ENCODE measurements around the gene RNASE13.
"Not testable (repeated sequence)": the region's sequence is repeated elsewhere in the genome, so short reads cannot be mapped to it uniquely, and the experiment has no call there.

The RNASE13 gene

GRCh38 chr14:21041676-21042433, 7.2 kb upstream of the RNASE13 start, which contains the start of gene RNASE7:
TSS of gene RNASE7 (plus strand) at chr14:21042362. CDS start at chr14:21042993, 631 bp downstream.
- DNase-seq (ENCODE audit: low read depth), result no peak

GRCh38 chr14:21040941-21041340, 6.3 kb upstream of the RNASE13 start:
- not testable (repeated sequence) for DNase-seq (ENCODE audit: low read depth)

- no peak for DNase-seq (ENCODE audit: low read depth)
These were observed 5.8 kb upstream of the RNASE13 start for GRCh38 chr14:21040370-21040925.

GRCh38 chr14:21039585-21040369, 5.2 kb upstream of the RNASE13 start:
- DNase-seq (ENCODE audit: low read depth), result no peak

GRCh38 chr14:21038441-21039422, 4.1 kb upstream of the RNASE13 start:
- no peak for DNase-seq (ENCODE audit: low read depth)

GRCh38 chr14:21037156-21037555, 2.5 kb upstream of the RNASE13 start:
- no peak for DNase-seq (ENCODE audit: low read depth)

- no peak for DNase-seq (ENCODE audit: low read depth)
These were observed 2.1 kb upstream of the RNASE13 start for GRCh38 chr14:21036751-21037150.

GRCh38 chr14:21033133-21033698, 1.4 kb downstream of the RNASE13 start:
- no peak for DNase-seq (ENCODE audit: low read depth)

- DNase-seq (ENCODE audit: low read depth), result no peak
These were observed 2.1 kb downstream of the RNASE13 start for GRCh38 chr14:21032326-21033132.

GRCh38 chr14:21030531-21030930, 4.1 kb downstream of the RNASE13 start:
- DNase-seq (ENCODE audit: low read depth), result no peak

GRCh38 chr14:21029917-21030316, 4.7 kb downstream of the RNASE13 start, which contains the start of gene TPPP2:
TSS of gene TPPP2 (plus strand) at chr14:21030217. CDS start at chr14:21030582, 365 bp downstream.
- no peak for DNase-seq (ENCODE audit: low read depth)

- no peak for DNase-seq (ENCODE audit: low read depth)
These were observed 7.7 kb downstream of the RNASE13 start for GRCh38 chr14:21026988-21027315.

- DNase-seq (ENCODE audit: low read depth), result no peak
These were observed 8.2 kb downstream of the RNASE13 start for GRCh38 chr14:21026274-21026987.

GRCh38 chr14:21025371-21026273, 9.0 kb downstream of the RNASE13 start:
- DNase-seq (ENCODE audit: low read depth), result no peak

- DNase-seq (ENCODE audit: low read depth), result no peak
These were observed 9.8 kb downstream of the RNASE13 start, which contains the start of gene NDRG2 for GRCh38 chr14:21024585-21025370. TSS of gene NDRG2 (minus strand) at chr14:21025061. CDS start at chr14:21023315, 1,746 bp downstream.

- DNase-seq (ENCODE audit: low read depth), result no peak
These were observed 10.6 kb downstream of the RNASE13 start for GRCh38 chr14:21023817-21024584.

GRCh38 chr14:21023174-21023573, 11.4 kb downstream of the RNASE13 start:
- no peak for DNase-seq (ENCODE audit: low read depth)
